Measurements from ENCODE around the gene SPX.
A peak's percentile ranks its signal among the peaks of the same experiment; 100 is the strongest.

SPX gene, protein sequence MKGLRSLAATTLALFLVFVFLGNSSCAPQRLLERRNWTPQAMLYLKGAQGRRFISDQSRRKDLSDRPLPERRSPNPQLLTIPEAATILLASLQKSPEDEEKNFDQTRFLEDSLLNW

DNA sequence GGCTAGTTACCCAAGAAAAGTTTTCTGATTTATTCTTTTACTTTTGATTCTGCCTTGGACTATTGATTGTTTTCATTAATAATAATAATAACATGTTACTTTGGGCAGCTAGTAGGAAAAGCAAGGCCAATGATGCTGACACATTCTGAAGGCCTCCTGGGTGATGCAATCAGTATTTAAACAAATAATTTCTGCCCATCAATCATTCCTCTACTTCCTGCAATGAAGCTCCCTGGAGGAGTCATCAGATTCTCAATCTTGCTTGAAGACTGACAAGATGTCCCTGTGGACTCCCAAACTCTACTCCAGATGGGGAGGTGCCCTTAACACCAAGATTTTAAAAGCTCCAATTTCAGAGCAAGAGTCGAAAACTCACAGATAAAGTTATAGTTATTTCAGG, at the start of gene SPX:
SPX (plus strand) TSS at position 244 of the 400 bp plus-strand sequence. CDS start 177 bp downstream, outside the sequence.
- in situ Hi-C loops (cut with MboI; ENCODE audit: low sequenced_read_pairs): no loop called here
- Histone ChIP-seq H3K36me3 (replicated peaks) (0 out of 2 replicates have a peak, but pooled peaks cover 3% of the 10 kb centered on the region), H3K4me3 (peak within 1 kb of the TSS; percentile 48), H3K9me3 (peaks cover 2% of the 10 kb centered on the region), H3K27me3 (ENCODE audit: low read depth) (peaks cover 27% of the 10 kb centered on the region), H3K4me1 (peaks cover 2% of the 10 kb centered on the region; the same call in 1 of the 2 replicates)
- DNase-seq (ENCODE audit: low spot score in 2 of 2): no peak

DNA sequence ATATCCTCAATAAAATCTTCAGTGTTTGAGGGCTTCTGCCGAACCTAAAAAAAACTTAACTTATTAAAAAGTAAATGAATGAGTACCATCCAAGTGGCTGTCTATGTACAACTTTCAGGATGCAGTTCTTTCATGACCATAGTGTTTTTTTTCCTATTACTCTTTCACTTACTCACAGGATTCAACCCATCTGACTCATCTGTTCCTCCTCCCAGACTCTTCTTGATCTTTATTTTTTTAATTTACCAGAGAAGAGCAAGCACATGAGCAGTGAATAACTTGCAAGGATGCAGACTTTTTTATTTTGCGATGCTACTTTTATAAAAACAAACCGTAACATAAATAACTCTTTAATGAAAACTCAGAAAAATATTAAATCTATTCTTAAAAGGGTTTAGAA, 49.1 kb upstream of the SPX start:
- H3K9me3 ChIP-seq: no peaks in the 10 kb centered on the region
- H3K4me1 ChIP-seq: no peaks in the 10 kb centered on the region
- H3K27me3 ChIP-seq (ENCODE audit: low read depth): no peaks in the 10 kb centered on the region
- H3K36me3 ChIP-seq (replicated peaks): peaks cover 46% of the 10 kb centered on the region
- in situ Hi-C loops (cut with MboI; ENCODE audit: low sequenced_read_pairs): no loop called here
- no peak overlapping the region for H3K4me3 ChIP-seq
- DNase-seq (ENCODE audit: low spot score in 2 of 2): no peak

DNA sequence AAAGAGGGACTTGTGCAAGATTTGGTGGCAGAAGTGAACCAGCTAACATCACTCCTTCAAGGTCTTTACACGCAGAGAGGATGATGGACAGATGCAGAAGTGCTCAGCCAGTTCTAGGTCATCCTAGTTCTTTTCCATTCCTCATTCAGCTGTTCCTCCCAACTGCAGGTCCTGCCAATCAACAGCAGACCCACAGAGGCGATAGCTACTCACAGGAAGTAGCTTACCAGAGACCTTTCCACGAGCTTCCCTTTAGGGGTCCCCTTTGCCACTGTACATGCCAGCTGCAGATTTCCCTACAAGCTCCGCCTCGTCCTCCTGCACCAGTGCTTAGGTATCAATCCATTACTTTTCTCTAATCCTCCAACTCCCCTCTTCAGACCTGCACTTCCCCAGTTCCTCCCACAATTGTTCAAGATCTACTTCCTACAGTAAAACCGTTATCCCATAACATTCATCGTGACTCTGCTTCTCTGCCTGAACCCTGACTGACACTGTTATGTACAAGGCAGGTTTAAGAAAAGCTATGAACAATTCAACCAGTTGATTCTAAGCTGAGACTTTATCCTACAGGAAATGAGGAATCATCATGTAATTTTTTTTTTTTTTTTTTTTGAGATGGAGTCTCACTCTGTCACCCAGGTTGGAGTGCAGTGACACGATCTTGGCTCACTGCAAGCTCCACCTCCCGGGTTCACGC, 47.2 kb upstream of the SPX start:
- no peak for DNase-seq (ENCODE audit: low spot score in 2 of 2)
- peaks cover 52% of the 10 kb centered on the region for H3K36me3 ChIP-seq (replicated peaks)
- in situ Hi-C loops (cut with MboI; ENCODE audit: low sequenced_read_pairs): no loop called here
- no peaks in the 10 kb centered on the region for H3K27me3 ChIP-seq (ENCODE audit: low read depth)
- no peak overlapping the region for H3K4me3 ChIP-seq
- no peaks in the 10 kb centered on the region for H3K4me1 ChIP-seq
- no peaks in the 10 kb centered on the region for H3K9me3 ChIP-seq

DNA sequence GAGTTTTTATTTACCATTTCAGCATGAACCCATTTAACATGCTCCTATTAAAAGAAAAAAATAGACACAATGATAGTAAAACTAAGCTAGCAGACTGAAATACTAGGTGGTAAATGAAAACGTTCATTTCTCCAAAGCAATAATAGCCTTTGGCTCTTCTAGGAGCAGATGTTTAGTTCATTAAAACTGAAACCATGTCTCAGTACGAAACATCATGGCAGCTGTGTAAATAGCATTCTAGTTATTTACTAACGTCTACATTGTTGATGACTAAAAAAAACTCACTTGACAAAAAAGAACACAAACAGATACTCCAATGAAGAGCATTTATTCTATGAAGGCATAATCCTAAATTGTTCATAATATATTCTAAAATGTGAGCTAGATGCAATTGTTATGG, 42.6 kb upstream of the SPX start:
- Histone ChIP-seq H3K4me3 (no peak overlapping the region), H3K36me3 (replicated peaks) (peaks cover 26% of the 10 kb centered on the region), H3K4me1 (no peaks in the 10 kb centered on the region), H3K27me3 (ENCODE audit: low read depth) (no peaks in the 10 kb centered on the region), H3K9me3 (no peaks in the 10 kb centered on the region)
- no peak for DNase-seq (ENCODE audit: low spot score in 2 of 2)
- in situ Hi-C loops (cut with MboI; ENCODE audit: low sequenced_read_pairs): no loop called here

DNA sequence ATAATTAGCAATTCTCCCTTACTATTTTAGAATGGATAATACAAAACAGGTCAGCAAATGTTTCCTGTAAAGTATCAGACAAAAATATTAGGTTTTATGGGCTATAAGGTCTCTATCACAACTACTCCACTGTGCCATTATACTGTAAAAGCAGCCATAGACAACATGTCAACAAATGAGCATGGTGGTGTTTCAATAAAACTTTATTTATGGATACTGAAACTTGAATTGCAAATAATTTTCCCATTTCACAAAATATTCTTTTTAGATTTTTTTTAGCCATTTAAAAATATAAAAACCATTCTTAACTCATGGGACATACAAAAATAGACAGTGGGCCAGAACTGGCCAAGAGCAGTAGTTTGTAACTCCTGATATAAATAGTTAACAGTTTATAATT, 40.1 kb upstream of the SPX start:
- Histone ChIP-seq H3K27me3 (ENCODE audit: low read depth) (no peaks in the 10 kb centered on the region), H3K9me3 (no peaks in the 10 kb centered on the region), H3K4me1 (no peaks in the 10 kb centered on the region), H3K36me3 (replicated peaks) (peaks cover 31% of the 10 kb centered on the region), H3K4me3 (no peak overlapping the region)
- in situ Hi-C loops (cut with MboI; ENCODE audit: low sequenced_read_pairs): no loop called here
- DNase-seq (ENCODE audit: low spot score in 2 of 2): no peak

DNA sequence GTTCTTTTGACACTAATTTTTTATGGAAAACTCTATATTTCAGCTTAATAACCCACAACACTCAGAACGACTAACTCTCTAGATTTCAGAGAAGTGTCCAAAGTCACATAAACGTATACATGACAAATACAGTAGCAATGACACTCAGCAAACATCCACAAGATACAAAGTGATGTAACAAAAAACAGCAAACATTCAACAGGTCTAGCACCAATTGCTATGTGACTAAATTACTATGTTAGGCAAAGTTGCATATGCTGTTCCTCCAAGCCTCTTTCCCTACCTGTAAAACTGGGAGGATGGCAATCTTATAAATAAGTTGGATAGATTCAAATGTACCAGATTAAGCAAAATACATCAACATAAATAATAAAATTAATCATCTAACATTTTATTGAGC, 26.3 kb upstream of the SPX start:
- H3K4me1 ChIP-seq: peaks cover 17% of the 10 kb centered on the region
- in situ Hi-C loops (cut with MboI; ENCODE audit: low sequenced_read_pairs): loop anchor here (10.0 kb wide), 1 partner anchor 155 kb away; the partner anchor contains the start of gene LDHB
- no peaks in the 10 kb centered on the region for H3K27me3 ChIP-seq (ENCODE audit: low read depth)
- H3K9me3 ChIP-seq: no peaks in the 10 kb centered on the region
- H3K36me3 ChIP-seq (replicated peaks): peaks cover 24% of the 10 kb centered on the region
- peak overlapping the region; percentile 90; the same call in 1 of the 2 replicates for H3K4me3 ChIP-seq
- no peak for DNase-seq (ENCODE audit: low spot score in 2 of 2)

DNA sequence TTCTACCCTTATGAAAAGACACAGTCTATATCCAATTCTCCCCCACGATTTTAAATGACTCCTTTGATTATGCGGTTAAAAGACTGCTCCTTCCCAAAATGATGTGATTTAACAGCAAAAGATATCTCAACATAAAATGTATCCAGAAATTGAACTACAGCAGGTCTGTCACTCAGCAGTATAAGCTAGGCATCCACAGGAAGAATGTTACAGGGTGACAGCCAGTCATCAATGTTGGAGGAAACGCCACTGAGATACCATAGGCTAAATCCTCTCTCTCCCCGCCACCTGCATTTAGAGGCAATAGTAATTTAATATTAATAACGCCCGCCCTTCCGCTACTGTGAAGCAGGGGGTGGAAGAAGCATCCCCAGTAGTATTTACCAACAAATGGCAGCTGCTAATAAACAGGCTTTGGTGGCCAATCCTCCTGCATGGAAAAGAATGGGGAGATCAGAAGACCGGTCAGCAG, 25.3 kb upstream of the SPX start:
- Histone ChIP-seq H3K27me3 (ENCODE audit: low read depth) (no peaks in the 10 kb centered on the region), H3K4me3 (peak overlapping the region; percentile 90), H3K9me3 (no peaks in the 10 kb centered on the region), H3K36me3 (replicated peaks) (peaks cover 24% of the 10 kb centered on the region), H3K4me1 (peaks cover 17% of the 10 kb centered on the region)
- DNase-seq (ENCODE audit: low spot score in 2 of 2): no peak
- in situ Hi-C loops (cut with MboI; ENCODE audit: low sequenced_read_pairs): loop anchor here (10.0 kb wide), 1 partner anchor 154 kb away; the partner anchor contains the start of gene LDHB

DNA sequence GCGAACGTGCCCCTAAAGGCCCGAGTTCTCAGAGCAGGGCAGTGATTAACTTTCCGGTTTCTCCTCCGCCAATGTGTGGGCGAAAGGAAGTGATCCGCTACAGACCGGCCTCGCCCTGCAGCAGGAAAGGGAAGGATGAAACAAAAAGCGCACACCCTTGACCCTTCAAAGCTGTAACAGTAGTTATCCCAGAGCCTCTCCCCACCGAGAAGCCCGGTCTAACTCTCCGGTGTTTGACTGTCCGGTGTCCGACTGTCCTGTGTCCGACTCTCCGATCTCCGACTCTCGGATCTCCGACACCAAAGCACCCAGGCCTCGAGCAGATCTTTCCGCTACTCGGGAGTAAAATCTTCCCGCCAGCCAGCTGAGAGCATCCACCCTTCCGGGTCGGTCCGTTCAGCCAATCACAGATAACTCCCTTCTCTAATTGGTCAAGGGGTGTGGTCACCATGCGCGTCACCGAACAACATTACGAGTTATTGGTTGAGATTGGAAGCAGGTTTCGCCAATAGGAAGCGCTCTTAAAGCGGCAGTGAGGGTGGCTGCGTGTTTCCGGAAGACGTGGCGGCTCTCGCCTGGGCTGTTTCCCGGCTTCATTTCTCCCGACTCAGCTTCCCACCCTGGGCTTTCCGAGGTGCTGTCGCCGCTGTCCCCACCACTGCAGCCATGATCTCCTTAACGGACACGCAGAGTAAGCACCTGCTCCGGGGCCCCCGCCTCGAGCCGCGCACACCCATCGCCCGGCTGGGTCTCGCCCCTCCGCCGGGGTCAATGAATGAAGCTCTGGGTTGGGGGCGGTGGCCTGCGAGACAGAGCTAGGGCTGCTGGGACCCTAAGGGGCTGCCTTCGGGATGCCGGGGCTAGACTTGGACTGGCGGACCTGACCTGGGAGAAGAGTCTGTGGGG, 24.6 kb upstream of the SPX start, which contains the start of the genes GOLT1B and RECQL:
GOLT1B (plus strand) TSS at position 532 of the 906 bp plus-strand sequence; CDS start at position 667, 135 bp downstream.
RECQL (minus strand) TSS at position 378 of the 906 bp plus-strand sequence. CDS start 2,065 bp downstream, outside the sequence.
- H3K9me3 ChIP-seq: no peaks in the 10 kb centered on the region
- peaks cover 17% of the 10 kb centered on the region for H3K4me1 ChIP-seq
- peak; percentile 92 to 96 for DNase-seq (ENCODE audit: low spot score in 2 of 2)
- H3K4me3 ChIP-seq: peak within 1 kb of the TSS; percentile 90
- H3K36me3 ChIP-seq (replicated peaks): peaks cover 21% of the 10 kb centered on the region
- in situ Hi-C loops (cut with MboI; ENCODE audit: low sequenced_read_pairs): loop anchor here (10.0 kb wide), 1 partner anchor 153 kb away; the partner anchor contains the start of gene LDHB
- H3K27me3 ChIP-seq (ENCODE audit: low read depth): no peaks in the 10 kb centered on the region

DNA sequence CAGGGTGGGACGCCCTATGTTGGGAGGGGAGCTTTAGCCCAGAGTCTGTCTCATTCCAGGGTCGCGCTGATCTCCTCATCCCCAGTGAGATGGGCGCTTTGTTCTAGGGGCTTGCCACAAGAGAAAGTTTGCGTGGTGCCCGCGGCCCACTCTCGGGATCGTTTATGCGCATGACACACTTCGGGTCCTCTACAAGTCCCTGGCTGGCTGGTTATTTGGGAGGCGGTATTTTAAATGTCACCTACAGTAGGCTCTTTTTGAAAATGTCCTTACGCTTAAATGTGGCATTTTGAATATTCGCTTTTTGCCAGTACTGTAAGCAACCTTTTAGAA, 24.0 kb upstream of the SPX start:
- no peaks in the 10 kb centered on the region for H3K9me3 ChIP-seq
- in situ Hi-C loops (cut with MboI; ENCODE audit: low sequenced_read_pairs): loop anchor here (10.0 kb wide), 1 partner anchor 153 kb away; the partner anchor contains the start of gene LDHB
- peaks cover 17% of the 10 kb centered on the region for H3K4me1 ChIP-seq
- peaks cover 15% of the 10 kb centered on the region for H3K36me3 ChIP-seq (replicated peaks)
- H3K27me3 ChIP-seq (ENCODE audit: low read depth): no peaks in the 10 kb centered on the region
- peak in 1 of 2 experiments; percentile 16 for DNase-seq (ENCODE audit: low spot score in 2 of 2)
- H3K4me3 ChIP-seq: peak overlapping the region; percentile 90

DNA sequence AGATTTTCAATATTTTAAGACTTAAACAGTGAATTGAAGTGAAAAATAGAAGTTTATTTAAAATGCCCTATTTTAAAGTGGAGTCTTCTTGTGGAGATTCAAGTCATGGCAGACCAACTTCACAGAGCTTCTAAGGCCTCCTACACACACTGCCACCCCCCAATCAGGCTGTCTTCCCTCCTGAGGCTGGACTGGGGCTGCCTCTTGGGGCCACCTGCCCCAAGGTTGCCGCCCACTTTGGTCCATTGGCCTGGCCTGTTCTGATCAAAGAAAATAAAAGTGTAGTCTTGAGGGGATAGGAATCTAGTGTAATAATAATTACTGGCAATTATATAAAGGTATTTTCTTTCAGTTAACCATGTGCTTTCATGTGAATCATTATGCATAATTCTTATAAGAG, 23.2 kb upstream of the SPX start:
- in situ Hi-C loops (cut with MboI; ENCODE audit: low sequenced_read_pairs): loop anchor here (10.0 kb wide), 1 partner anchor 152 kb away; the partner anchor contains the start of gene LDHB
- no peaks in the 10 kb centered on the region for H3K9me3 ChIP-seq

DNA sequence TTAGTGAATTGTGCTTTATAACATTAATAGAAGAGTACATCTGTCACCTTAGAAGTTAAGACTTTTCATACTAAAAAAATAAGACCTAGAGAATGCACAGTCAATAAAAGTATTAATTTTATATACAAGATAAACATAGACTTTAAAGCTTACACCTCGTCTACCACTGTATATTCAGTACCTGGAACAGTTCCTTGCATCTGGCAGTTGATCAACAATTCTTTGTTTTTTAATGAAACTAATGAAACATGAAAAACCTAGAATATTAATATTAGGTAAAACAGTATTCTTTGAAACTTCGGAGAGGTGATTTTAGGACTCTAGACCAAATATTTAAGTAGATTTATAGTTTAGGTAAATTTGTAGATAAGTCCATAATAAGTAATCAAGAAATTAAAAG, 20.2 kb upstream of the SPX start:
- H3K36me3 ChIP-seq (replicated peaks): peaks cover 18% of the 10 kb centered on the region
- no peak overlapping the region for H3K4me3 ChIP-seq
- H3K4me1 ChIP-seq: peaks cover 9% of the 10 kb centered on the region
- H3K27me3 ChIP-seq (ENCODE audit: low read depth): no peaks in the 10 kb centered on the region
- no peaks in the 10 kb centered on the region for H3K9me3 ChIP-seq
- in situ Hi-C loops (cut with MboI; ENCODE audit: low sequenced_read_pairs): loop anchor here (10.0 kb wide), 1 partner anchor 149 kb away; the partner anchor contains the start of gene LDHB
- DNase-seq (ENCODE audit: low spot score in 2 of 2): no peak

More for the DNA sequence above, 23.2 kb upstream of the SPX start:
- Histone ChIP-seq H3K27me3 (ENCODE audit: low read depth) (no peaks in the 10 kb centered on the region), H3K36me3 (replicated peaks) (peaks cover 11% of the 10 kb centered on the region), H3K4me1 (peaks cover 17% of the 10 kb centered on the region), H3K4me3 (peak overlapping the region; percentile 90)
- DNase-seq (ENCODE audit: low spot score in 2 of 2): peak in 1 of 2 experiments; percentile 10

DNA sequence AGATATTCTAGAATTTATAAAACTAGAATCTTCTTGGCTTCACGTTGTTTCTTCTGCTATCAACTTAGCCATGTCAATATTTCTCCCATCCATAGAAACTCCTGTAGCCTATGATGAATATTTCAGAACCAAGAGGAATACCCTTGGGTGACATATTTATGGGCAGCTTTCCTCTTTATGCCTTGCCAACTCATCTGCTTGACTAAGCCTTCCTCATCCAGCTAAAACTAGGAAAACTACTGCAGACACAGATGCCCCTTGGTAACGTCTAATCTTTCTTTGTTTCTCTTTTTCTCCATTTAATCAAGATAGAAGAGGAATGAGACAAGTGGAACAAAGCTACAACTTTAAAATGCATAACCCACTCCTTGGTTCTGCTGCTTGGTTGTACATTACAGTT, 18.2 kb upstream of the SPX start:
- H3K4me1 ChIP-seq: peaks cover 5% of the 10 kb centered on the region; the same call in 1 of the 2 replicates
- no peak for DNase-seq (ENCODE audit: low spot score in 2 of 2)
- no peaks in the 10 kb centered on the region for H3K9me3 ChIP-seq
- H3K36me3 ChIP-seq (replicated peaks): peaks cover 18% of the 10 kb centered on the region
- no peaks in the 10 kb centered on the region for H3K27me3 ChIP-seq (ENCODE audit: low read depth)
- H3K4me3 ChIP-seq: no peak overlapping the region
- in situ Hi-C loops (cut with MboI; ENCODE audit: low sequenced_read_pairs): loop anchor here (10.0 kb wide), 1 partner anchor 147 kb away; the partner anchor contains the start of gene LDHB

DNA sequence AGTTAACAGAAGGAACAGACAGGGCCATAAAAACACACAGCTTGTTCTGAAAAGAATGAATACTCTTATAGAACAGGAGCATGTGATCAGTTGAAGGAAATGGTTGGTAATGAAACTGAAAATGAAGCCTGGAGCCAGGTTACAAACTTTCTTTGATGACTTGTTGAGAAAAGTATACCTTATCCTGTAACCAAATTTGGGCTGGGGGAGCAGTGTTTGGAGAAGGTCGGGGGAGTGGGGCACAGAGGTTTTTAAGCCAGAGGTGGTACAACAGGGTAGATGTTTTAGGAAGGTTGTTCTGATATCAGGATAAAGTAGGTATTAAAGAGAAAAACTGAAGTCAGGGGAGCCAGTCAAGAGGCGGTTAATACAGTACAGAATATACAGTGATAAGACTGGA, 16.3 kb upstream of the SPX start:
- Histone ChIP-seq H3K4me1 (no peaks in the 10 kb centered on the region), H3K4me3 (no peak overlapping the region), H3K9me3 (no peaks in the 10 kb centered on the region), H3K36me3 (replicated peaks) (peaks cover 18% of the 10 kb centered on the region), H3K27me3 (ENCODE audit: low read depth) (no peaks in the 10 kb centered on the region)
- in situ Hi-C loops (cut with MboI; ENCODE audit: low sequenced_read_pairs): loop anchor here (10.0 kb wide), 1 partner anchor 145 kb away; the partner anchor contains the start of gene LDHB
- no peak for DNase-seq (ENCODE audit: low spot score in 2 of 2)
